HG02943 (cell line): ENCODE results near the gene KNDC1.
"Not testable (repeated sequence)": the region's sequence is repeated elsewhere in the genome, so short reads cannot be mapped to it uniquely, and the experiment has no call there.

Source experiments
- ATAC-seq: cut with Tn5 transposase; IDR thresholded peaks from one replicate; pipeline ENCODE4 v1.9.1; 2021; ENCODE audit warnings: mild to moderate bottlenecking, low read depth, moderate library complexity; ENCODE audit not compliant: unreplicated experiment

Gene KNDC1

GRCh38 chr10:133215586-133215985 lies 55.6 kb downstream of the KNDC1 start:
- ATAC-seq: no peak

GRCh38 chr10:133216776-133217175 lies 56.8 kb downstream of the KNDC1 start:
- ATAC-seq: no peak

- no peak for ATAC-seq
Observed at GRCh38 chr10:133217800-133218589, 58.0 kb downstream of the KNDC1 start.

DNA sequence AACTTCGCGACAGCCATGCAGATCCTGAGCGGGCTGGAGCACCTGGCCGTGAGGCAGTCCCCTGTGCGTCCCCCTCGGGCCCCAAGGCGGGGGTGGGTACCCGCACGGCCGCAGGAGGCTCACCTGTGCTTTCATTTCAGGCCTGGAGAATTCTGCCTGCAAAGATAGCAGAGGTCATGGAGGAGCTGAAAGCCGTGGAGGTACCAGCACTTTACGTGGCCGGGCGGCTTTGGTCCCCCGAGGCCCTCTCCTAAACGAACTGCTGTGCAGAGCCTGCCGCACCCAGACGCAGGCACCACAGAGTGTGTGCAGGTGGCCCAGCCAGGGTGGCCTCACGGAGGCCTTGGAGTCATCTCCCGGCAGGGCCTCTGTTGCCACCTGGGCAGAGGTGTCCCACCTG lies 58.9 kb downstream of the KNDC1 start:
- ATAC-seq: no peak

DNA sequence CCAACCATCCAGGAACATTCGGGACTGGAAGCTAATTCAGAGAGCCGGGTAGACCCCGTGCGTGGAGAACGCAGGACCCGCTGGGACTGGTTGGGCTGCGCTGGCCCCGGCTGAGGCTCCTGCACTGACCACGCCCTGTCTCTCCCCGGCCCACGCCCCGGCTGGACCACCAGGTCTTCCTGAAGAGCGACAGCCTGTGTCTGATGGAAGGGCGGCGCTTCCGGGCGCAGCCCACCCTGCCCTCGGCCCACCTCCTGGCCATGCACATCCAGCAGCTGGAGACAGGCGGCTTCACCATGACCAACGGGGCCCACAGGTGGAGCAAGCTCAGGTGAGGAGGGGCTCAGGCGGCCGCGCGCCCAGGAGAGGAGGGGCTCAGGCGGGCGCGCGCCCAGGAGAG lies 59.8 kb downstream of the KNDC1 start:
- ATAC-seq: no peak

GRCh38 chr10:133221331-133221730 lies 61.3 kb downstream of the KNDC1 start:
- no peak for ATAC-seq

DNA sequence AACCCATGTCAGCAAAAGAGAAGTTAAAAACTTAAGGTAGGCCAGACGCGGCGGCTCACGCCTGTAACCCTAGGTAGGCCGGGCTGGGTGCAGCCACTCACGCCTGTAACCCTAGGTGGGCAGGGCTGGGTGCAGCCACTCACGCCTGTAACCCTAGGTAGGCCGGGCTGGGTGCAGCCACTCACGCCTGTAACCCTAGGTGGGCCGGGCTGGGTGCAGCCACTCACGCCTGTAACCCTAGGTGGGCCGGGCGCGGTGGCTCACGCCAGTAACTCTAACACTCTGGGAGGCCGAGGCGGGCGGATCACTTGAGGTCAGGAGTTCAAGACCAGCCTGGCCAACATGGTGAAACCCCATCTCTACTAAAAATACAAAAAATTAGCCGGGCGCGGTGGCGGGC lies 61.7 kb downstream of the KNDC1 start:
- ATAC-seq: not testable (repeated sequence)

DNA sequence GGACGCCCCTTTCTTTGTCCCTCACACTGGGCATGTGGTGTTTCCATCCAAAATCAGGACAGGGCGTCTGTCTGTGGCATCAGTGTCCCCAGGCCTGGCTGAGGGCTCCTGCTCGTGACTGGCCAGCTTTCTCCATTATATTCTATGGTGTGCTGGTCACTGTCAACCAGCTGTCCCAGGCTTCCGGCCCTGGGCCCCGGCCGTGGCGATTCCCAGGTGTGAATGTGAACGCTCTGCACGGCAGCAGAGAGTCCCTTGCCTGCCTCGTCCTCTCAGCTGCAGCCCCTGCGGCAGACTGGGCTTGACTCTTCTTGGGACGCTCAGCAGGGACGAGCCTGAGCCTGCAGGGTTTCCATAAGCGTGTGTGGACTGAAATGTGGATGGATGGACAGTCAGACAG lies 64.1 kb downstream of the KNDC1 start:
- no peak for ATAC-seq

DNA sequence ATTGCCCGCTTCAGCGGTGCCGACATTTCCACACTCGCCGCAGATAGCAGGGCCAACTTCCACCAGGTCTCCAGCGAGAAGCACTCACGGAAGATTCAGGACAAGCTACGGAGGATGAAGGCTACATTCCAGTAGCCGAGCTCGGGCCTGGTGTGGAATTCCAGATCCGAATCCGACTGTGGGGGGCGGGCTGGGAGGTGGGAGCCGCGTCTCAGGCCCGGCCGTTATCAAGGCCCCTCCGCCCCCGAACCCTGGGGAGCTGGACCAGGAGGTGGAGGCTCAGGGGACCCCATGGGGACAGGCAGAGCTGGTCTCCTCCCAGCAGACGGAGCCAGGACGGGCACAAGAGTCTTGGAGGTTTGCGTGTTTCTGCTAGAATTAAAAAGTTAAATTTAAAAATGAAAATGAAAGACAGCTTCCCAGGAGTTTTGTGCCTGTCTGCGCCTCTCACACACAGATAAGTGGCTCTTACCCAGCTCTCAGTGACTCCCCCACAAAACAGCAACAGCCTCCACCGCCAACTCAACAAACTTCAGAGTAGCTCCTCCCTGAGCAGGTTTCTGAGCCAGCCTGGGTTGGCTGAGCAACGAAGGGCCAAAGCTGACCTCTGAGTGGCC lies 64.8 kb downstream of the KNDC1 start:
- ATAC-seq: no peak

DNA sequence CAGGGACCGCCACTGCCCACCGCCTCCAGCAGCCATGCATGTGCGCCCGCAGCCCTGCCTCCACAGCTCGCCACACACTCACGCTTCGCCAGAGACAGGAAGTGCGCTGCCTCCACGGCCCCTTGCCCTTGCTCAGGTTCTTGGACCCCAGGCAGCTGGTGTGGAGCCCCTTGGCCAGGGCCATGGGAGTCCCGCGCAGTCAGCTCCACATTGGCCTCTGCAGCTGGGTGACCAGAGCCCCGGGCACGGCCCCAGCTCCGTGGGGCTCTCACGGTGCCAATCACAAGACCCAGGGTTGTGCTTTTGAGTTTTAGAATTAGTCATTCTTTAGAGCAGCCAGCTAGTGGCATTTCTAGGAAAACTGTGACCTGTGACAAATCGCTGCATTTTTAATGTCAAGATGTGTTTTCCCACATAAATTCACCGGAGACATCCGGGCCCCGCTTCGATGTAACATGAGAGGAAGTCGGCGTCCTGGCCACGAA lies 65.7 kb downstream of the KNDC1 start:
- no peak for ATAC-seq

DNA sequence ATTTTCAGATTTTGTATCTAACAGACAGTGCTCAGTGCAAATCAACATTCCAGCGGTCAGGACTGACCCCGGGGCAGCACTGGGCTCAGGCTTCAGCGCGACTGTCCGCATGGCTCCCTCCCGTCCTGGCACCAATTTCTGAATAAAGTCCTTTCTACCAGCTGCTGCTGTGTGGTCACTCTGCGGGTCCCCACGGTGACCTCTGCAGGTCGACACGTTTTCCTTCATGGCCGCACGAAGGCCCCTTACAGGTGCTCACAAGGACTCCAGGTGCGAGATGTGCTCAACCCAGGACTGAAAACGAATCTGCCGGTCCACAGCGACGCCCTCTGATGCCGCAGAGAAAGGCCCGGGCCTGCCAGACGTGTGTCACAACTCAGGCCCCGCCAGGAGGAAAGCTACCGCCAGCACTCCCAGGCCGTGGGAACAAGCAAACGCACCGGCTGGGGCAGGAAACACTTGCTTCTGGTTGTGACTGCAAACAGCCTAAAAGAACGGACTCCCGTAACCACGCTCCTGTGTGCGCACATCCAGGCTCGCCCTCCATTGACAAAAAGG lies 66.3 kb downstream of the KNDC1 start:
- no peak for ATAC-seq

GRCh38 chr10:133227256-133227655 lies 67.2 kb downstream of the KNDC1 start:
- no peak for ATAC-seq

DNA sequence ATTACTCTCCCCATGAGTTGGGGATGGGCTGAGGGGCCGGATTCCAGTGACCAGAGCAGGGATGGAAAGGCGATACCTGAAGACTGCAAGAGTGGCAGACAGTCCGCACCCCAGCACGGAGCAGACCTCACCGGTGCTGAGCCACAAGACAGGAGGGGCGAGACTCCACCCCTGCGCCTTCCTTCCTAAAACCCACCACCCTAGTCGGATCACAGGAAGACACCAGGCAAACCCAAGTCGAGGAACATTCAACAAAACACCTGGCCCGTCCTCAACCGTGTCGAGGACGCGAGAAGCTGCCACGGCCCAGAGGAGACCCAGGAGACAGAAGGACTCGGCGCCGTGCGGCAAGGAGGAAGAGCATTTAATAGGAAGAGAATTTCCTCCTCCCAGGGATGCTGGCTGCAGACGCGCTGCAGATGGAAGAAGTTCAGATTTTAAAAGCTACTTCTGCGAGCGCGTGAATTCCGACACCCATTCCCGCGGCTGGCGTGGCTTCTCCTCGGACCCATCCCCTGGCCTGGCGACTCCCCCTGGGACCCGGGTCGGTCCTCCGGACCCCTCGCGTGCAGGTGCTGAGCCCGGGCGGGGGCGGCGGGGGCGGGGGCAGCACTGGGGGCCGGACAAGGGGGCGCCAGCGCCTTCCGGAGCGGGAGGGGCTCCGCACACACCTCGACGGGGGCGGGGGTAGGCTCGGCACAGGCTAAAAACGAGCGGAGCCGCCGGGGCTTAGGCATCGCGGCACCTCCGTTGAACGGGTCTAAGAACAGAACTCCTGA lies 69.4 kb downstream of the KNDC1 start:
- ATAC-seq: no peak

GRCh38 chr10:133230044-133230361 lies 70.0 kb downstream of the KNDC1 start, which contains the start of gene UTF1:
TSS of gene UTF1 (plus strand) at chr10:133230217. CDS start at chr10:133230289, 72 bp downstream.
- ATAC-seq: no peak

DNA sequence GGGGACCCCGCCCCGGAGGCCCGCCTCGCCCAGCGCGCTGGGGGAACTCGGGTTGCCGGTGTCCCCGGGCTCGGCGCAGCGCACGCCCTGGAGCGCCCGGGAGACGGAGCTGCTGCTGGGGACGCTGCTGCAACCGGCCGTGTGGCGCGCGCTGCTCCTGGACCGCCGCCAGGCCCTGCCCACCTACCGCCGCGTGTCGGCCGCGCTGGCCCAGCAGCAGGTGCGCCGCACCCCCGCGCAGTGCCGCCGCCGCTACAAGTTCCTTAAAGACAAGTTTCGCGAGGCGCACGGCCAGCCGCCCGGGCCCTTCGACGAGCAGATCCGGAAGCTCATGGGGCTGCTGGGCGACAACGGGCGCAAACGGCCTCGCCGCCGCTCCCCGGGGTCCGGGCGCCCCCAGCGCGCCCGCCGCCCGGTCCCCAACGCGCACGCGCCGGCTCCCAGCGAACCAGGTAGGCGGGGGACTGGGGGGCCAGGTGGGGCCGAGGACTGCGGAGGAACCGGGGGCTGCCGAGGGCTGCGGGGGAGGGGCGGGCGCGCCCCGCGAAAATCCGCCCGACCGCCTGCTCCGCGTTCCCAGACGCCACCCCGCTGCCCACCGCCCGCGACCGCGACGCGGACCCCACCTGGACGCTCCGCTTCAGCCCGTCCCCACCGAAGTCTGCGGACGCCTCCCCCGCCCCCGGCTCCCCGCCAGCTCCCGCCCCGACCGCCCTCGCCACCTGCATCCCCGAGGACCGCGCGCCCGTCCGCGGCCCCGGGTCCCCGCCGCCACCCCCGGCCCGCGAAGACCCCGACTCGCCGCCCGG lies 70.6 kb downstream of the KNDC1 start:
- no peak for ATAC-seq

DNA sequence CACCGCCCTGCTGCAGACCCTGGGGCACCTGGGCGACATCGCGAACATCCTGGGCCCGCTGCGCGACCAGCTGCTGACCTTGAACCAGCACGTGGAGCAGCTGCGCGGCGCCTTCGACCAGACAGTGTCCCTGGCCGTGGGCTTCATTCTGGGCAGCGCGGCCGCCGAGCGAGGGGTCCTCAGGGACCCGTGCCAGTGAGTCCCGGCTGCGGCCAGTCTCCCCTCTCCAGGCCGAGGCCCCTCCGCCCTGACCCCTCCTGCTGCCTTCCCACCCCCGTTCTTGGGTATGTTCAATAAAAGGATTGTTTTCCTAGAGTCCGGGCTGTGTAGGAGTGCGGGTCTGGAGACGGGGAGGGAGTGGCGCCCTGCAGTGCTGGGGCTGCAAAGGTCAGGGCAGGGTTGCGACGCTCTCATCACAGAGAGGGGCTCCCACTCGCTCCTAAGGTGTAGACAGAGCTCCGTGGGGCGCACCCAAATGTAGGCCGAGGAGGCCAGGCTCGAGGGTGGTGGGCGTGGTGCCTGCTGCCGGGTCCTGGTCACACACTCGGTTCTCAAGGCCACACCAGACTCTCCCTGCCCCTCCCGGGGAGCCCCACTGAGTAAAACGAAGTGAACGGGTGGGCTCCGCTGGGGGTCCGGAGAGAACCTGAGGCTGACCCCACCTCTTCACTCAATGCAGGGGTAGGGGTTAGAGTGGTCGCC lies 71.4 kb downstream of the KNDC1 start:
- no peak for ATAC-seq

DNA sequence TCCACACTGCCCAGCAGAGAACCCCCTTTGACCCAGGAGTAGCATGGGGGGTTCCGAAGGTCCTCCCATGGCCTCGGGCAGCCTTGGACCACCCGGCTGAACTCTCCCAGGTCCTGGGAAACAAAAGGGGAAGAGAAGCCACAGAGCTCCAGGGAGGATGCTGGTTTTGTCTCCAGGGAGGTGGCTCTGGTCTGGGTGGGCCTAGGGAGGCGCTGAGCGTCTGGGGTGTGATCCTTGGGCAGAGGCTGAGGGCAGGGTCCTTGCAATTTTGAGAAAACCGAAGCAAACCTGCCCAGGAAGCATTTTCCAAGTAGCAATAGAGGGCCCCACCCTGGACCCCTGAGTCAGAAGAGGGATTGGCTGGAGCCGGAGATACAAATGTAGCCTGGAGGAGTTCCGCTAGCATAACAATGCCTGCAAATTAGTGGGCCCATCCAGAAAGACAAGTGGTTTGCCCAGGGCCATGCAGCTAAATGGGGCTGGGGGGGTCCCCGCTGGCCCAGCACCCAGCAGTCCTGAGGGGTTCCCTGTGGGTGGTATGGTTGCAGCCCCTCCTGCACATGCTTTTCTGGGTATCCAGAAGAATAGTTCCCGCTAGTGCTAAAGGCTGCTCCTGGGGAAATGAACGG lies 72.0 kb downstream of the KNDC1 start:
- ATAC-seq: no peak

- ATAC-seq: not testable (repeated sequence)
Observed at GRCh38 chr10:133234796-133235195, 74.8 kb downstream of the KNDC1 start.

DNA sequence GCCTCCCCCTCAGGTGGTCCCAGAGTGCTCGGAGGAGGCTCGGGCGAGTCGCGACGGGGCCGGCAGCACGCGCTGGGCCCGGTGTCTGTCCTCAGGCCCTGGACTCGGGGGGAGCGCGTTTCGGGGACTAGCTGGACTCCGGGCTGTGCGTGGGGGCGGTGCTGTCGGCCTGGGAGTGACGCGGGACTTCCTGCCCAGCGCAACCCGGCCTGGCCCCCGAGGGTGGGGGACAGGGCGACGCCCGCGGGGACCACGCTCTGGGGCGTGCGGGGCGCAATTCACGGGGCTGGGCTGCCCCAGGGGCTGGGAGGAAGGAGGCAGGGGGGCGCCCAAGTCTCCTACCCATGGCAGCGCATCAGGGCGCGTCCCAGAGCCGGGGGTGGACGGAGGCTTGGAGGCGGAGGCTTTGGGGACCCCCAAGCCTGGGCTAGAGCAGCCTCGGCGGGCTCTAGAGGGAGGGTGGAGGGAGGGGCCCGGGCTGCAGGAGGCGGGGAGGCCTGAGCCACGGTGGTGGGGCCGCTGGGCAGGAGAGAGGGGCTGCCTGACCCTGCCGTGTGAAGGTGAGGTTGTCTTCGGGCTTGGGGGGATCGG lies 75.3 kb downstream of the KNDC1 start:
- no peak for ATAC-seq
